ENCODE measurements around the gene PPP2R5B. TPM values are rescaled to one million over a fixed set of nuclear protein-coding genes. Genes with fewer than 3 reads are reported as not detected.

Gene PPP2R5B
- total and polyA plus RNA-seq, 9 of the 15 experiments (the other 6 are each of a cell fraction or from before 2014, with no cell fraction given), result 0.10 to 7.8 (median 3.3) TPM

DNA sequence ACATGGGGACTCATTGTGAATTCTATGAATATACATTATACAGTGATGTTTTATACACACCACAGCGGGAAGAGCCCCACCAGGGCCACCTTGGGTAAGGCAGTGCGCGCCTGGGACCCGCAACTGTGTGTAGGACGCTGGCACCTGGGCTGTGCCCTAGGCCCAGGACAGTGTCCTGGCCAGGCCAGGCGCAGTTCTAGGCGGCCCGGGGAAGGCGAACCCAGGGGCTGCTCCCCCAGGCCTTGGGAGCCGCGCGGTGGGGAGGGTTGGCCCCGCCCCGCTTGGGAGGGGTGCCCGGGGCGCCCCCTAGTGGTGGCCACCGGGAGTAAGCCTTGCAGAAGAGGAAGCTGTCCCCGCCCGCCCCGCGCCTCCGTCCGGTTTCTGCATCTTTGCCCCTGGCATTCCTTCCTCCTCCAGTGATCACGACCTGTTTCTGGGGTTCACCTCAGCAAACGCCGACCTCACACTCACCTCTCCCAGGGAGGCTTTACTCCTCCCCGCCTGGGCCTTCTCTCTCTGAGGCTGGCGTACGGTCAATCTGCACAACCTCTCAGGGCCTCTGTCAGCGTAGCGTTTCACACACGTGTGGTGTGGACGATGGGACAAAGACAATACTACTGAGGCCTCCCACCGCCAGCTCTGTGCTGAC is 36.6 kb upstream of the PPP2R5B start (continued):
- TF ChIP-seq, protein P1, sequence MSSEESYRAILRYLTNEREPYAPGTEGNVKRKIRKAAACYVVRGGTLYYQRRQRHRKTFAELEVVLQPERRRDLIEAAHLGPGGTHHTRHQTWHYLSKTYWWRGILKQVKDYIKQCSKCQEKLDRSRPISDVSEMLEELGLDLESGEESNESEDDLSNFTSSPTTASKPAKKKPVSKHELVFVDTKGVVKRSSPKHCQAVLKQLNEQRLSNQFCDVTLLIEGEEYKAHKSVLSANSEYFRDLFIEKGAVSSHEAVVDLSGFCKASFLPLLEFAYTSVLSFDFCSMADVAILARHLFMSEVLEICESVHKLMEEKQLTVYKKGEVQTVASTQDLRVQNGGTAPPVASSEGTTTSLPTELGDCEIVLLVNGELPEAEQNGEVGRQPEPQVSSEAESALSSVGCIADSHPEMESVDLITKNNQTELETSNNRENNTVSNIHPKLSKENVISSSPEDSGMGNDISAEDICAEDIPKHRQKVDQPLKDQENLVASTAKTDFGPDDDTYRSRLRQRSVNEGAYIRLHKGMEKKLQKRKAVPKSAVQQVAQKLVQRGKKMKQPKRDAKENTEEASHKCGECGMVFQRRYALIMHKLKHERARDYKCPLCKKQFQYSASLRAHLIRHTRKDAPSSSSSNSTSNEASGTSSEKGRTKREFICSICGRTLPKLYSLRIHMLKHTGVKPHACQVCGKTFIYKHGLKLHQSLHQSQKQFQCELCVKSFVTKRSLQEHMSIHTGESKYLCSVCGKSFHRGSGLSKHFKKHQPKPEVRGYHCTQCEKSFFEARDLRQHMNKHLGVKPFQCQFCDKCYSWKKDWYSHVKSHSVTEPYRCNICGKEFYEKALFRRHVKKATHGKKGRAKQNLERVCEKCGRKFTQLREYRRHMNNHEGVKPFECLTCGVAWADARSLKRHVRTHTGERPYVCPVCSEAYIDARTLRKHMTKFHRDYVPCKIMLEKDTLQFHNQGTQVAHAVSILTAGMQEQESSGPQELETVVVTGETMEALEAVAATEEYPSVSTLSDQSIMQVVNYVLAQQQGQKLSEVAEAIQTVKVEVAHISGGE (CRISPR knock-in tag; IDR thresholded peaks at IDR 0.05), result peak in 1 of 3 experiments; percentile 58; a peak in 1 of 6 replicates
- TF ChIP-seq SMC3 (conservative IDR thresholded peaks at IDR 0.05; ENCODE audit: insufficient read depth, low read depth, low read length), result peak; percentile 51
- TF ChIP-seq POLR2A (conservative IDR thresholded peaks at IDR 0.05), result peak; percentile 66
- peak; percentile 47; the same call in 1 of the 2 replicates for TF ChIP-seq MYC (IDR thresholded peaks at IDR 0.05; ENCODE audit: low read depth, low read length)
- TF ChIP-seq MYC (CRISPR knock-in tag; IDR thresholded peaks at IDR 0.05; ENCODE audit: borderline replicate concordance, low read depth), result peak; percentile 61; the same call in 1 of the 2 replicates
- no peak for TF ChIP-seq COPS2 (conservative IDR thresholded peaks at IDR 0.05)
- TF ChIP-seq NONO (IDR thresholded peaks at IDR 0.05; ENCODE audit: low read depth in 2 of 2, low read length in 1 of 2), result peak in 1 of 2 experiments; percentile 67; a peak in 1 of 4 replicates
- TF ChIP-seq MTA1 (IDR thresholded peaks at IDR 0.05; ENCODE audit: borderline replicate concordance), result peak; percentile 36; the same call in 1 of the 2 replicates
- peak; percentile 31 for TF ChIP-seq SAP30 (IDR thresholded peaks at IDR 0.05; ENCODE audit: borderline replicate concordance, insufficient read depth, low read depth, low read length, poor library complexity, severe bottlenecking)
- TF ChIP-seq, protein P2, sequence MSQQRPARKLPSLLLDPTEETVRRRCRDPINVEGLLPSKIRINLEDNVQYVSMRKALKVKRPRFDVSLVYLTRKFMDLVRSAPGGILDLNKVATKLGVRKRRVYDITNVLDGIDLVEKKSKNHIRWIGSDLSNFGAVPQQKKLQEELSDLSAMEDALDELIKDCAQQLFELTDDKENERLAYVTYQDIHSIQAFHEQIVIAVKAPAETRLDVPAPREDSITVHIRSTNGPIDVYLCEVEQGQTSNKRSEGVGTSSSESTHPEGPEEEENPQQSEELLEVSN (IDR thresholded peaks at IDR 0.05; ENCODE audit: borderline replicate concordance in 1 of 2, extremely low read depth in 1 of 2, insufficient read depth in 1 of 2, insufficient read length in 1 of 2, low read depth in 1 of 2, low read length in 1 of 2, poor library complexity in 1 of 2, severe bottlenecking in 1 of 2), result peak; percentile 23 to 33
- TF ChIP-seq POLR2G (IDR thresholded peaks at IDR 0.05; ENCODE audit: low read depth, low read length), result peak; percentile 82
- TF ChIP-seq, protein P3, sequence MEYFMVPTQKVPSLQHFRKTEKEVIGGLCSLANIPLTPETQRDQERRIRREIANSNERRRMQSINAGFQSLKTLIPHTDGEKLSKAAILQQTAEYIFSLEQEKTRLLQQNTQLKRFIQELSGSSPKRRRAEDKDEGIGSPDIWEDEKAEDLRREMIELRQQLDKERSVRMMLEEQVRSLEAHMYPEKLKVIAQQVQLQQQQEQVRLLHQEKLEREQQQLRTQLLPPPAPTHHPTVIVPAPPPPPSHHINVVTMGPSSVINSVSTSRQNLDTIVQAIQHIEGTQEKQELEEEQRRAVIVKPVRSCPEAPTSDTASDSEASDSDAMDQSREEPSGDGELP (CRISPR knock-in tag; IDR thresholded peaks at IDR 0.05; ENCODE audit: borderline replicate concordance), result peak; percentile 79
- TF ChIP-seq CBX1 (IDR thresholded peaks at IDR 0.05; ENCODE audit: low read depth), result 0 out of 2 replicates have a peak, but pooled peaks have one; percentile 74
- TF ChIP-seq, protein P4, sequence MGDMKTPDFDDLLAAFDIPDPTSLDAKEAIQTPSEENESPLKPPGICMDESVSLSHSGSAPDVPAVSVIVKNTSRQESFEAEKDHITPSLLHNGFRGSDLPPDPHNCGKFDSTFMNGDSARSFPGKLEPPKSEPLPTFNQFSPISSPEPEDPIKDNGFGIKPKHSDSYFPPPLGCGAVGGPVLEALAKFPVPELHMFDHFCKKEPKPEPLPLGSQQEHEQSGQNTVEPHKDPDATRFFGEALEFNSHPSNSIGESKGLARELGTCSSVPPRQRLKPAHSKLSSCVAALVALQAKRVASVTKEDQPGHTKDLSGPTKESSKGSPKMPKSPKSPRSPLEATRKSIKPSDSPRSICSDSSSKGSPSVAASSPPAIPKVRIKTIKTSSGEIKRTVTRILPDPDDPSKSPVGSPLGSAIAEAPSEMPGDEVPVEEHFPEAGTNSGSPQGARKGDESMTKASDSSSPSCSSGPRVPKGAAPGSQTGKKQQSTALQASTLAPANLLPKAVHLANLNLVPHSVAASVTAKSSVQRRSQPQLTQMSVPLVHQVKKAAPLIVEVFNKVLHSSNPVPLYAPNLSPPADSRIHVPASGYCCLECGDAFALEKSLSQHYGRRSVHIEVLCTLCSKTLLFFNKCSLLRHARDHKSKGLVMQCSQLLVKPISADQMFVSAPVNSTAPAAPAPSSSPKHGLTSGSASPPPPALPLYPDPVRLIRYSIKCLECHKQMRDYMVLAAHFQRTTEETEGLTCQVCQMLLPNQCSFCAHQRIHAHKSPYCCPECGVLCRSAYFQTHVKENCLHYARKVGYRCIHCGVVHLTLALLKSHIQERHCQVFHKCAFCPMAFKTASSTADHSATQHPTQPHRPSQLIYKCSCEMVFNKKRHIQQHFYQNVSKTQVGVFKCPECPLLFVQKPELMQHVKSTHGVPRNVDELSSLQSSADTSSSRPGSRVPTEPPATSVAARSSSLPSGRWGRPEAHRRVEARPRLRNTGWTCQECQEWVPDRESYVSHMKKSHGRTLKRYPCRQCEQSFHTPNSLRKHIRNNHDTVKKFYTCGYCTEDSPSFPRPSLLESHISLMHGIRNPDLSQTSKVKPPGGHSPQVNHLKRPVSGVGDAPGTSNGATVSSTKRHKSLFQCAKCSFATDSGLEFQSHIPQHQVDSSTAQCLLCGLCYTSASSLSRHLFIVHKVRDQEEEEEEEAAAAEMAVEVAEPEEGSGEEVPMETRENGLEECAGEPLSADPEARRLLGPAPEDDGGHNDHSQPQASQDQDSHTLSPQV (IDR thresholded peaks at IDR 0.05), result peak; percentile 58; the same call in 1 of the 2 replicates
